Caco-2 (cell line): Measurements from ENCODE around the gene ING4. TPM values are rescaled to one million over a fixed set of nuclear protein-coding genes. Genes with fewer than 3 reads are reported as not detected.
A peak's percentile ranks its signal among the peaks of the same experiment; 100 is the strongest.

Source experiments
- BruUV-seq: library from RNA; stranded (reverse); fragments of 400-500 nt; replicated peaks from 2 replicates; lab custom pipeline; 2021; lab: Mats Ljungman, UMichigan
- CTCF ChIA-PET: fragments of 300-600 bp; sonication (Branson Sonifier 250); formaldehyde crosslinking; loops from one replicate; lab custom pipeline; 2022; ENCODE audit warnings: antibody characterized with exemption; lab: Charles Lee
- POLR2A ChIA-PET: fragments of 300-600 bp; sonication (Branson Sonifier 250); formaldehyde crosslinking; loops from one replicate; lab custom pipeline; 2022; ENCODE audit warnings: antibody characterized with exemption; lab: Charles Lee
- DNase-seq, 2 experiments: peaks; one replicate each; pipeline versions ENCODE4 v3.0.0 to v3.0.0-alpha.2; 2020 to 2022
- H3K27me3 ChIP-seq: replicated peaks from 2 replicates; pipeline ENCODE4 v1.6.0; 2011; ENCODE audit warnings: low read length; ENCODE audit not compliant: control insufficient read depth, insufficient read depth
- H3K36me3 ChIP-seq: 2 replicates; pipeline ENCODE4 v1.5.1; 2011; ENCODE audit warnings: low read length; ENCODE audit not compliant: control insufficient read depth, insufficient read depth
- H3K4me1 ChIP-seq: fragments of 250-450 bp; sonication (Bioruptor Pico); 2 replicates; pipeline ENCODE4 v1.5.1; 2020; ENCODE audit warnings: mild to moderate bottlenecking
- H3K4me3 ChIP-seq: 2 replicates; pipeline ENCODE4 v1.5.1; 2011; ENCODE audit warnings: low read depth, mild to moderate bottlenecking, control low read depth, low read length
- H3K9me3 ChIP-seq: fragments of 250-450 bp; sonication (Bioruptor Pico); 2 replicates; pipeline ENCODE4 v1.5.1; 2020; ENCODE audit warnings: mild to moderate bottlenecking, moderate library complexity
- H3K27ac Mint-ChIP-seq: one replicate; pipeline ENCODE4 v1.8.0; 2022; ENCODE audit warnings: mixed read lengths; ENCODE audit not compliant: unreplicated experiment
- H3K27me3 Mint-ChIP-seq: one replicate; pipeline ENCODE4 v1.8.0; 2022; ENCODE audit warnings: mixed read lengths; ENCODE audit not compliant: insufficient read depth, unreplicated experiment
- H3K36me3 Mint-ChIP-seq: one replicate; pipeline ENCODE4 v1.8.0; 2022; ENCODE audit warnings: mild to moderate bottlenecking, mixed read lengths; ENCODE audit not compliant: insufficient read depth, unreplicated experiment
- H3K4me1 Mint-ChIP-seq: one replicate; pipeline ENCODE4 v1.8.0; 2022; ENCODE audit warnings: low read depth, mixed read lengths; ENCODE audit not compliant: unreplicated experiment
- H3K4me3 Mint-ChIP-seq: one replicate; pipeline ENCODE4 v1.8.0; 2022; ENCODE audit warnings: mild to moderate bottlenecking, moderate library complexity, mixed read lengths; ENCODE audit not compliant: unreplicated experiment
- H3K9me3 Mint-ChIP-seq: one replicate; pipeline ENCODE4 v1.8.0; 2022; ENCODE audit warnings: mixed read lengths; ENCODE audit not compliant: unreplicated experiment
- CTCF ChIP-seq, 2 experiments: fragments of 200-600 bp in 1 of 2; IDR thresholded peaks; 1 replicate in 1 of 2; 2 replicates in 1 of 2; pipeline versions ENCODE4 v1.5.1 to v1.8.0; 2011 to 2022; ENCODE audit warnings: antibody characterized with exemption in 1 of 2, control low read depth in 1 of 2, inconsistent platforms in 1 of 2, low read depth in 1 of 2, low read length in 1 of 2, mild to moderate bottlenecking in 1 of 2, moderate library complexity in 1 of 2; ENCODE audit not compliant: insufficient read depth in 1 of 2, severe bottlenecking in 1 of 2, unreplicated experiment in 1 of 2
- intact Hi-C: fragments of 100-400 bp; cut with micrococcal nuclease; formaldehyde crosslinking; loops from one replicate; pipeline ENCODE4 v1.10.0; 2022; ENCODE audit not compliant: unreplicated experiment
- total RNA-seq: library from RNA; stranded (reverse); gene quantifications from 2 replicates; pipeline ENCODE4 v1.2.3, GENCODE V29; 2022

ING4 gene
- total RNA-seq, 1 experiment from 2014 or later = 32.8 TPM

GRCh38 chr12:6606331-6607131, 56.4 kb downstream of the ING4 start:
- Mint-ChIP-seq H3K27ac (no peak overlapping the region), H3K27me3 (no peaks in the 10 kb centered on the region), H3K9me3 (no peaks in the 10 kb centered on the region), H3K4me3 (no peak overlapping the region), H3K4me1 (peaks cover 21% of the 10 kb centered on the region), H3K36me3 (peaks cover 42% of the 10 kb centered on the region)
- ChIA-PET POLR2A (interaction anchor here (0.7 to 1.4 kb wide), 4 partner anchors 72 to 246 kb away, joined by 3 to 24 read pairs (median 3); partner anchors contain the start of genes GAPDH, MRPL51 and USP5), CTCF (interaction anchor here (1.1 kb wide), 1 partner anchor 38 kb away, joined by 3 read pairs; the partner anchor contains the start of gene NOP2)
- peaks cover 6% of the 10 kb centered on the region; the same call in 1 of the 2 replicates for H3K36me3 ChIP-seq
- no TSS peak for BruUV-seq
- peak overlapping the region; percentile 86 for H3K4me3 ChIP-seq
- no peaks in the 10 kb centered on the region for H3K27me3 ChIP-seq
- intact Hi-C loops = loop anchor here (5.0 kb wide), 1 partner anchor 39 kb away; the partner anchor contains the start of gene NOP2
- H3K4me1 ChIP-seq = peaks cover 30% of the 10 kb centered on the region
- no peaks in the 10 kb centered on the region for H3K9me3 ChIP-seq
- TF ChIP-seq CTCF (IDR thresholded peaks at IDR 0.05; ENCODE audit: insufficient read depth in 1 of 2, low read depth in 1 of 2, low read length in 1 of 2, severe bottlenecking in 1 of 2, unreplicated experiment in 1 of 2) = peak in 1 of 2 experiments; percentile 1
- DNase-seq = peak; percentile 71 to 77

GRCh38 chr12:6605421-6606330, 57.2 kb downstream of the ING4 start:
- ChIA-PET POLR2A (interaction anchor here (0.7 to 1.4 kb wide), 4 partner anchors 72 to 247 kb away, joined by 3 to 24 read pairs (median 3); partner anchors contain the start of genes GAPDH, MRPL51 and USP5), CTCF (interaction anchor here (1.1 kb wide), 1 partner anchor 38 kb away, joined by 3 read pairs; the partner anchor contains the start of gene NOP2)
- no peaks in the 10 kb centered on the region for H3K27me3 ChIP-seq
- H3K4me1 ChIP-seq = peaks cover 30% of the 10 kb centered on the region
- no peaks in the 10 kb centered on the region for H3K9me3 ChIP-seq
- TF ChIP-seq CTCF (IDR thresholded peaks at IDR 0.05; ENCODE audit: insufficient read depth in 1 of 2, low read depth in 1 of 2, low read length in 1 of 2, severe bottlenecking in 1 of 2, unreplicated experiment in 1 of 2) = no peak
- intact Hi-C loops = loop anchor here (5.0 kb wide), 1 partner anchor 38 kb away; the partner anchor contains the start of gene NOP2
- H3K36me3 ChIP-seq = peaks cover 10% of the 10 kb centered on the region; the same call in 1 of the 2 replicates
- Mint-ChIP-seq H3K27me3 (no peaks in the 10 kb centered on the region), H3K36me3 (peaks cover 51% of the 10 kb centered on the region), H3K4me3 (no peak overlapping the region), H3K4me1 (peaks cover 21% of the 10 kb centered on the region), H3K9me3 (no peaks in the 10 kb centered on the region), H3K27ac (peak overlapping the region; percentile 50)
- H3K4me3 ChIP-seq = peak overlapping the region; percentile 86
- peak in 1 of 2 experiments; percentile 25 for DNase-seq
- BruUV-seq = TSS peak; percentile 42
